ENCODE measurements around the gene C11orf21.

- TF ChIP-seq EZH2phosphoT487 (IDR thresholded peaks at IDR 0.05; ENCODE audit: insufficient read depth, low read depth) (no peak), EZH2 (IDR thresholded peaks at IDR 0.05; ENCODE audit: insufficient read depth, poor library complexity, severe bottlenecking) (no peak)
These were observed 4.2 kb upstream of the C11orf21 start for GRCh38 chr11:2305788-2306451.

Data from GM23248 (cell line).